Stimulated activated CD4-positive, alpha-beta T cell treated with anti-CD3 and anti-CD28 coated beads, Interleukin-1b, Interleukin-23, amount 100 ng/mL, for 24 hours (primary cell): ENCODE measurements around the gene PPRC1.

Source experiments
- DNase-seq, 4 experiments: peaks; one replicate each; pipeline ENCODE4 v3.0.0-alpha.2; 2020; ENCODE audit warnings: low read depth in 4 of 4, low spot score in 1 of 4

PPRC1 gene

GRCh38 chr10:102132563-102133372 lies at the start of gene PPRC1:
PPRC1 (plus strand) TSS chr10:102133040; CDS start chr10:102133069, 29 bp downstream.
- peak; percentile 87 to 95 (median 94) for DNase-seq

- no peak for DNase-seq
Observed at GRCh38 chr10:102083541-102083940, 49.3 kb upstream of the PPRC1 start.

GRCh38 chr10:102085336-102085735 lies 47.5 kb upstream of the PPRC1 start:
- no peak for DNase-seq

- DNase-seq, result no peak
Observed at GRCh38 chr10:102086196-102086595, 46.6 kb upstream of the PPRC1 start.

GRCh38 chr10:102090772-102091171 lies 42.1 kb upstream of the PPRC1 start:
- DNase-seq, result no peak

GRCh38 chr10:102096449-102096848 lies 36.4 kb upstream of the PPRC1 start:
- no peak for DNase-seq

GRCh38 chr10:102101152-102101551 lies 31.7 kb upstream of the PPRC1 start:
- DNase-seq, result no peak

GRCh38 chr10:102102421-102102820 lies 30.4 kb upstream of the PPRC1 start:
- DNase-seq, result no peak

- DNase-seq, result no peak
Observed at GRCh38 chr10:102106998-102107397, 25.8 kb upstream of the PPRC1 start.

GRCh38 chr10:102109166-102110116 lies 23.4 kb upstream of the PPRC1 start:
- no peak for DNase-seq

GRCh38 chr10:102111276-102111675 lies 21.6 kb upstream of the PPRC1 start:
- DNase-seq, result no peak

- DNase-seq, result no peak
Observed at GRCh38 chr10:102112210-102112817, 20.5 kb upstream of the PPRC1 start.

GRCh38 chr10:102113261-102113955 lies 19.4 kb upstream of the PPRC1 start:
- no peak for DNase-seq

GRCh38 chr10:102113956-102114857 lies 18.6 kb upstream of the PPRC1 start:
- no peak for DNase-seq

GRCh38 chr10:102114861-102115618 lies 17.8 kb upstream of the PPRC1 start:
- peak; percentile 55 to 90 (median 78) for DNase-seq

- DNase-seq, result no peak
Observed at GRCh38 chr10:102115775-102116174, 17.1 kb upstream of the PPRC1 start.

GRCh38 chr10:102116656-102117055 lies 16.2 kb upstream of the PPRC1 start:
- DNase-seq, result no peak

GRCh38 chr10:102117391-102118159 lies 15.3 kb upstream of the PPRC1 start:
- DNase-seq, result peak in 2 of 4 experiments; percentile 47 to 51
